Adrenal gland (tissue), 12 donors: ENCODE data around the gene ZNF232. TPM values are rescaled to one million over a fixed set of nuclear protein-coding genes. Genes with fewer than 3 reads are reported as not detected.
"Not testable (repeated sequence)": the region's sequence is repeated elsewhere in the genome, so short reads cannot be mapped to it uniquely, and the experiment has no call there.

Source experiments
- DNase-seq, 7 donors: peaks; one replicate each; pipeline ENCODE4 v3.0.0-alpha.2; 2019 to 2020
- H3K27ac ChIP-seq, 5 donors: fragments of 200-600 bp; sonication (generic) in 4 of 5; 1 replicate in 3 of 5; 2 replicates in 2 of 5; pipeline versions ENCODE4 v1.5.1 to v1.8.0; 2016 to 2020; ENCODE audit warnings: mild to moderate bottlenecking in 1 of 5
- H3K27me3 ChIP-seq: fragments of 200-600 bp; 2 replicates; pipeline ENCODE4 v1.8.0; 2021
- H3K36me3 ChIP-seq, 2 donors: fragments of 200-600 bp; replicated peaks in 1 of 2; 1 replicate in 1 of 2; 2 replicates in 1 of 2; pipeline versions ENCODE4 v1.5.1 to v1.8.0; 2018 to 2022
- H3K4me1 ChIP-seq, 2 donors: fragments of 200-600 bp; replicated peaks in 1 of 2; 1 replicate in 1 of 2; 2 replicates in 1 of 2; pipeline versions ENCODE4 v1.5.1 to v1.8.0; 2018 to 2021
- H3K4me3 ChIP-seq, 4 donors: fragments of 200-600 bp; sonication (generic) in 3 of 4; one replicate each; pipeline ENCODE4 v1.5.1; 2016 to 2018
- H3K9me3 ChIP-seq, 3 donors: fragments of 200-600 bp; sonication (generic) in 1 of 3; replicated peaks in 1 of 3; 1 replicate in 2 of 3; 2 replicates in 1 of 3; pipeline versions ENCODE4 v1.5.1 to v1.8.0; 2016 to 2021
- CTCF ChIP-seq, 6 experiments: fragments of 450-650 bp in 4 of 6; fragments of 200-600 bp in 2 of 6; sonication (generic) in 1 of 6; IDR thresholded peaks; 1 replicate in 5 of 6; 2 replicates in 1 of 6; pipeline versions ENCODE4 v1.5.1 to v1.8.0; 2016 to 2021; ENCODE audit warnings: antibody characterized with exemption in 6 of 6, mild to moderate bottlenecking in 2 of 6, moderate library complexity in 1 of 6
- POLR2A ChIP-seq, 2 donors: fragments of 450-650 bp; IDR thresholded peaks; one replicate each; pipeline ENCODE4 v1.6.1; 2017; ENCODE audit warnings: antibody characterized with exemption in 2 of 2, mild to moderate bottlenecking in 2 of 2, moderate library complexity in 1 of 2
- WGBS, 4 donors: extraction: QIAGEN DNeasy Blood & Tissue Kit in 2 of 4; methylation state at CpG; one replicate each; pipeline versions ENCODE4 v1.1.5 to v1.1.7; 2013 to 2017; 5-methylcytosine and 5-hydroxymethylcytosine counted together
- intact Hi-C, 2 donors: fragments of 100-400 bp; cut with DNase I; formaldehyde crosslinking; loops; one replicate each; pipeline versions ENCODE4 v1.14.1 to v1.15.0; 2022 to 2023
- polyA plus RNA-seq, 3 donors: library from polyadenylated mRNA; stranded (reverse); fragments of 200-250 nt in 2 of 3; fragments of 350-450 nt in 1 of 3; fragmentation: Illumina TruSeq in 1 of 3; extraction: RNeasy Lipid Tissue Mini Kit (QIAGEN cat#74804) in 1 of 3; gene quantifications; one replicate each; pipeline ENCODE4 v1.2.3, GENCODE V29; 2013 to 2014
- total RNA-seq, 9 donors: library from RNA; depleted of rRNA in 4 of 9; stranded (reverse); fragments of >200 nt in 4 of 9; fragments of 120-200 nt in 1 of 9; fragmentation: NEBNext Ultra II Directional in 1 of 9; extraction: Animal tissue kit (Norgen Biotek cat#: 25700) in 1 of 9; gene quantifications; one replicate each; pipeline versions ENCODE4 v1.1.0 to v1.2.4, GENCODE V29; 2013 to 2023
- donor health status: healthy with polysubstance abuse.
- donor health status: Bipolar disorder and iron deficiency.
- donor health status: DM: yes; HTN: yes; CAD: no.
- donor health status: DM: no; HTN: no; CAD: no.
- donor health status: DM: no; HTN: no; CAD: no.
- donor health status: DM: yes; HTN: yes; CAD: no.

The ZNF232 gene
- total and polyA plus RNA-seq, 12 donors, result 3.6 to 14.6 (median 6.7) TPM

- Histone ChIP-seq H3K27me3 (no peaks in the 10 kb centered on the region), H3K4me3 (no peak overlapping the region), H3K36me3 (no peaks in the 10 kb centered on the region), H3K27ac (no peak overlapping the region), H3K4me1 (no peaks in the 10 kb centered on the region), H3K9me3 (no peaks in the 10 kb centered on the region)
- DNase-seq, result no peak
- 73 to 89% (median 79%) methylated on average over 6 to 8 of the region's 8 CpGs for WGBS, 4 donors
- intact Hi-C loops, result no loop called here
- TF ChIP-seq CTCF (IDR thresholded peaks at IDR 0.05), result no peak
Measured at GRCh38 chr17:5133311-5133710, 21.6 kb upstream of the ZNF232 start.

DNA sequence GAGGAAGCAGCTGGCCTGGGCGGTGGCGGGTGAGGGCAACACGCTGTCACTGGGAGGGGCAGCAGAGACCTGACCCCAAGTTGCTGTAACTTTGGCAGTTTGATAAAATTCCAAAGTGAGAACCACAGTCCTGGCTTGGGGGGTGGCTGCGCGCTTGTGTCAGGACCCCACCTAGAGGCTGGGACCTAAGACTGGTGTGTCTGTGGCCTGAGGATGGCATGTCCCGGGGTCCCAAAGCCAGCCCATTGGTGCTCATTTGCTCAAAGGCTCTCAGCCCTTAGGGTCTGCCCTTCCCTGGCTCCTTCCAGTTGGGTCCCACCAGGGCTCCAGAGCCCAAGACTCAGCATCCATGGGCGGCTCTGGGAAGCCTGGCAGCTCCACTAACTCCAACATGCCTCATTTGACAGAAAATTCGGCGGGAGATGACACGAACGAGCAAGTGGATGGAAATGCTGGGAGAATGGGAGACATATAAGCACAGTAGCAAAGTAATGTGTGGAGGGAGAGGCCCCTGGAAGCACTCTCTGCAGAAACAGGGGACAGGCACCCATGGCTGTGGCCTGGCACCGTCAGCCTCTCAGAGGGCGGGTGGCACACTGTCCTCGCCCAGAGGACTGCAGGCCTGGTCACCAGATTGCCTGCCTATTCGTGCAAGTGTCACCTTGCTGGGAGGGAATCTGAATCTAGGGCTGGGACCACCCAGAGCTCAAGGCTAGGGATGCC lies 21.0 kb upstream of the ZNF232 start:
- H3K27ac ChIP-seq, H3K9me3 ChIP-seq, H3K27me3 ChIP-seq, H3K36me3 ChIP-seq, H3K4me3 ChIP-seq, intact Hi-C loops, H3K4me1 ChIP-seq: not testable (repeated sequence)
- peak in 1 of 7 donors; percentile 10 for DNase-seq
- 91 to 94% (median 92%) methylated on average over 9 to 15 of the region's 15 CpGs for WGBS, 4 donors

- H3K4me3 ChIP-seq, H3K27ac ChIP-seq, H3K4me1 ChIP-seq, H3K27me3 ChIP-seq, intact Hi-C loops, DNase-seq, H3K36me3 ChIP-seq, H3K9me3 ChIP-seq: not testable (repeated sequence)
- WGBS, 4 donors, result 73 to 90% (median 83%) methylated on average over 11 to 16 of the region's 16 CpGs
Measured at GRCh38 chr17:5131799-5132502, 20.3 kb upstream of the ZNF232 start.

DNA sequence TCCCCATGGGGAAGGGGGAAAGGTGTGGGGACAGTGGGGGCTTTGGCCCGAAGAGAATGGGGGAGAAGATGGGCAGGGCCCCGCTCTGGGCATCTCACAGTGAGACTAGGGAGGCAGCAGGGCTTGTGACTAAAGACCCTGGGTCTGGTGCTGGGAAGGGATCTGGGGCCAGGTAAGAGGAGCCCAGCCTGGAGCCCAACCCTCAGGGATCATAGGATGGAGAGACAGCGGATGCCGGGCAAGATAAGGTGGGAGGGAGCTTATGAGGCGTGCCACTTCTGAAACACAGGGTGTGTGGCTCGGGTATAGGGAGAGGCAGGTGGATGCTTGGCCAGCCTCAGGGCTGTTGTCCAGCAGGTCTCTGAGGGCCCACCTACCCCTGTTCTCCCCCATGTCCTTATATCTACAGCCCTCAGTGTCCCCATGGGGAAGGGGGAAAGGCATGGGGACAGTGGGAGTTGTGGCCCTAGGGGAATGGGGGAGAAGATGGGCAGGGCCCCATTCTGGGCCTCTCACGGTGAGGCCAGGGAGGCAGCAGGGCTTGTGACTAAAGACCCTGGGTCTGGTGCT lies 19.6 kb upstream of the ZNF232 start:
- Histone ChIP-seq H3K4me1 (no peaks in the 10 kb centered on the region), H3K27ac (no peak overlapping the region), H3K9me3 (no peaks in the 10 kb centered on the region), H3K4me3 (no peak overlapping the region), H3K36me3 (no peaks in the 10 kb centered on the region), H3K27me3 (no peaks in the 10 kb centered on the region)
- intact Hi-C loops, result no loop called here
- no peak for DNase-seq
- WGBS, 4 donors, result 79 to 96% (median 85%) methylated on average over 6 to 7 of the region's 7 CpGs
- no peak for TF ChIP-seq POLR2A (IDR thresholded peaks at IDR 0.05)
- no peak for TF ChIP-seq CTCF (IDR thresholded peaks at IDR 0.05)

DNA sequence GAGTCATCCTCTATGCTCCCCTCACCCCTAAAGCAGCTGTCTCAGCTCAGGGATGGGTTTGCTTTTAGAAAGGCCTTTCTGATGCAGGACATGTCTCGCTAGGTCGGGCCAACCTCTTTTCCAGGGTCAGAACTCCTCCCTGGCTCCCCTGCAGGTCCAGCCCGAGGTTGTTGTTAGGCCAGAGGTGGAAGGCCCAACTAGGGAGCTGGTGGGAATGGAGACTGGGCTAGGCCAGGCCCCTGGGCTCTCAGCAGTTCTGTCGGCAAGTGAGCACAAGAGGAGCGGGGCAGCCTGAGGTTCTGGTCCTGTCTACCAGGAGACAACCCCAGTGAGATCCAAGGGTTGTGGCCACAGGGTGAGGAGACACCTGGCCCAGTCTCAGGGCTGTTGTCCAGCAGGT lies 19.0 kb upstream of the ZNF232 start:
- H3K27me3 ChIP-seq, DNase-seq, H3K9me3 ChIP-seq, H3K4me1 ChIP-seq, H3K36me3 ChIP-seq, H3K27ac ChIP-seq, intact Hi-C loops, H3K4me3 ChIP-seq: not testable (repeated sequence)
- WGBS, 4 donors, result 86 to 93% (median 89%) methylated on average over 5 of the region's 5 CpGs; no CpG with 5 or more reads in 1 of the 4 donors

DNA sequence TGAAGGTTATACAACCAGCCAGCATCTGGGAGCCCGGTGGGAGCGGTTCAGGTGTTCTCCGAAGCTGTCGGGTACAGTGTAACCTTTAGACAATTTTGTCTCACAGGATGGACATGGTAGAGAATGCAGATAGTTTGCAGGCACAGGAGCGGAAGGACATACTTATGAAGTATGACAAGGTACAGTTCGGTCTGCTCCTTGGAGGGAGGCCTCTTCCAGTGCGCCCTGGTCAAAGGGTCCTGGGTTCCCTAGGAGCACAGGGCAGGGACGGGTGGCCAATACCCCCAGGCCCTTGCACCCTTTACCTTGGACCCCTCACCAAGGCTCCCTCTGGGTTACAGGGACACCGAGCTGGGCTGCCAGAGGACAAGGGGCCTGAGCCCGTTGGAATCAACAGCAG lies 18.6 kb upstream of the ZNF232 start:
- DNase-seq, H3K9me3 ChIP-seq, H3K4me3 ChIP-seq, H3K36me3 ChIP-seq, H3K27ac ChIP-seq, H3K4me1 ChIP-seq, intact Hi-C loops, H3K27me3 ChIP-seq: not testable (repeated sequence)
- 78 to 91% (median 87%) methylated on average over 8 to 10 of the region's 10 CpGs for WGBS, 4 donors

- intact Hi-C loops, H3K27ac ChIP-seq, DNase-seq, H3K27me3 ChIP-seq, H3K4me3 ChIP-seq, H3K4me1 ChIP-seq, H3K36me3 ChIP-seq, H3K9me3 ChIP-seq: not testable (repeated sequence)
- WGBS, 4 donors, result 80 to 94% (median 86%) methylated on average over 1 to 8 of the region's 8 CpGs
Measured at GRCh38 chr17:5129770-5130169, 18.1 kb upstream of the ZNF232 start.
